Esophagus muscularis mucosa (tissue), 3 donors: Measurements from ENCODE around the gene DEDD2.

Experiments used
- POLR2A ChIP-seq: fragments of 450-650 bp; IDR thresholded peaks from one replicate; pipeline ENCODE4 v1.6.1; 2017; ENCODE audit warnings: antibody characterized with exemption, moderate library complexity, mild to moderate bottlenecking, low read depth
- TF ChIP-seq, protein P1 (sequence below), 3 experiments: fragments of 200-600 bp in 2 of 3; fragments of 450-650 bp in 1 of 3; sonication (generic) in 2 of 3; IDR thresholded peaks; one replicate each; pipeline ENCODE4 v1.5.1; 2017 to 2019; ENCODE audit warnings: antibody characterized with exemption in 3 of 3, mild to moderate bottlenecking in 2 of 3, moderate library complexity in 1 of 3

DNA sequence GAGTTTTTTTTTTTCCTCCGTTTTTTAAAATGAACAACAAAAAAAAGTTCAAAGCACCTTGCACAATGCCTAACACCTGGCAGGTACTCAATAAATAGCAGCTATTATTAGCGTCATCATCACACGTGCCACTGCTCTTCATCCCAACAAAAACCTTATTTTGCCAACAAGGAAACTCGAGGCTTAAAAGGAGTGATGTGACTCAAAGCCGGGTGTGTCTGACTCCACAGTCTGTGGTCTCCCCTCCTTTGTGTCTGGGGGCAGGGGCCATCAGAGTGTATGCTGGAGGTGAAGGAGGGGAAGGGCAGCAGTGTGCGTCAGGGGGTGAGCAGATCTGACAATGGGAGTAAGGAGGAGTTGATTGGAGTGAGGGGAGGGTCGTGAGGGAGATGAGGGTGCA lies 51.2 kb downstream of the DEDD2 start:
- TF ChIP-seq, protein P1, sequence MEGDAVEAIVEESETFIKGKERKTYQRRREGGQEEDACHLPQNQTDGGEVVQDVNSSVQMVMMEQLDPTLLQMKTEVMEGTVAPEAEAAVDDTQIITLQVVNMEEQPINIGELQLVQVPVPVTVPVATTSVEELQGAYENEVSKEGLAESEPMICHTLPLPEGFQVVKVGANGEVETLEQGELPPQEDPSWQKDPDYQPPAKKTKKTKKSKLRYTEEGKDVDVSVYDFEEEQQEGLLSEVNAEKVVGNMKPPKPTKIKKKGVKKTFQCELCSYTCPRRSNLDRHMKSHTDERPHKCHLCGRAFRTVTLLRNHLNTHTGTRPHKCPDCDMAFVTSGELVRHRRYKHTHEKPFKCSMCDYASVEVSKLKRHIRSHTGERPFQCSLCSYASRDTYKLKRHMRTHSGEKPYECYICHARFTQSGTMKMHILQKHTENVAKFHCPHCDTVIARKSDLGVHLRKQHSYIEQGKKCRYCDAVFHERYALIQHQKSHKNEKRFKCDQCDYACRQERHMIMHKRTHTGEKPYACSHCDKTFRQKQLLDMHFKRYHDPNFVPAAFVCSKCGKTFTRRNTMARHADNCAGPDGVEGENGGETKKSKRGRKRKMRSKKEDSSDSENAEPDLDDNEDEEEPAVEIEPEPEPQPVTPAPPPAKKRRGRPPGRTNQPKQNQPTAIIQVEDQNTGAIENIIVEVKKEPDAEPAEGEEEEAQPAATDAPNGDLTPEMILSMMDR (IDR thresholded peaks at IDR 0.05), result no peak
- no peak for TF ChIP-seq POLR2A
